Choroid plexus epithelial cell (primary cell): Measurements from ENCODE around the gene DEFB114.

ENCODE experiments used
- DNase-seq: peaks from one replicate; pipeline ENCODE4 v3.0.0-alpha.2; 2010; ENCODE audit warnings: low read depth
- H3K4me3 ChIP-seq: 2 replicates; pipeline ENCODE4 v1.5.1; 2011; ENCODE audit warnings: low read depth, mild to moderate bottlenecking, control low read depth, low read length, moderate library complexity
- CTCF ChIP-seq: conservative IDR thresholded peaks from 2 replicates; pipeline ENCODE4 v1.5.1; 2011; ENCODE audit warnings: low read depth, mild to moderate bottlenecking, control low read depth, inconsistent platforms, low read length, moderate library complexity

Gene DEFB114

GRCh38 chr6:49964064-49964463 is at the start of gene DEFB114:
Gene DEFB114, minus strand, starts transcription at chr6:49964164. Its CDS starts 59 bp downstream, at chr6:49964105.
- no peak for DNase-seq
- no peak within 1 kb of the TSS for H3K4me3 ChIP-seq
- no peak for TF ChIP-seq CTCF

- TF ChIP-seq CTCF: no peak
- H3K4me3 ChIP-seq: no peak overlapping the region
- no peak for DNase-seq
Measured at GRCh38 chr6:50007819-50008218, 43.9 kb upstream of the DEFB114 start.

GRCh38 chr6:50003139-50003538 is 39.2 kb upstream of the DEFB114 start:
- no peak for DNase-seq
- no peak for TF ChIP-seq CTCF
- H3K4me3 ChIP-seq: no peak overlapping the region

GRCh38 chr6:49995278-49995677 is 31.3 kb upstream of the DEFB114 start:
- TF ChIP-seq CTCF: no peak
- H3K4me3 ChIP-seq: no peak overlapping the region
- DNase-seq: no peak

- TF ChIP-seq CTCF: no peak
- H3K4me3 ChIP-seq: no peak overlapping the region
- no peak for DNase-seq
Measured at GRCh38 chr6:49988900-49989299, 24.9 kb upstream of the DEFB114 start.

- no peak overlapping the region for H3K4me3 ChIP-seq
- no peak for TF ChIP-seq CTCF
- no peak for DNase-seq
Measured at GRCh38 chr6:49987749-49988148, 23.8 kb upstream of the DEFB114 start.

GRCh38 chr6:49986551-49986950 is 22.6 kb upstream of the DEFB114 start:
- TF ChIP-seq CTCF: no peak

More at GRCh38 chr6:49986551-49986950, 22.6 kb upstream of the DEFB114 start:
- H3K4me3 ChIP-seq: no peak overlapping the region
- no peak for DNase-seq
